Endometrium (tissue), 2 donors: ENCODE data around the gene ACSS1.

Experiments used
- FAIRE-seq: peaks from 2 replicates; lab custom pipeline; 2012; peaks lifted over from hg19 to GRCh38; lab: Jason Lieb, UNC
- donor health status: control.
- donor health status: control.

The ACSS1 gene

DNA sequence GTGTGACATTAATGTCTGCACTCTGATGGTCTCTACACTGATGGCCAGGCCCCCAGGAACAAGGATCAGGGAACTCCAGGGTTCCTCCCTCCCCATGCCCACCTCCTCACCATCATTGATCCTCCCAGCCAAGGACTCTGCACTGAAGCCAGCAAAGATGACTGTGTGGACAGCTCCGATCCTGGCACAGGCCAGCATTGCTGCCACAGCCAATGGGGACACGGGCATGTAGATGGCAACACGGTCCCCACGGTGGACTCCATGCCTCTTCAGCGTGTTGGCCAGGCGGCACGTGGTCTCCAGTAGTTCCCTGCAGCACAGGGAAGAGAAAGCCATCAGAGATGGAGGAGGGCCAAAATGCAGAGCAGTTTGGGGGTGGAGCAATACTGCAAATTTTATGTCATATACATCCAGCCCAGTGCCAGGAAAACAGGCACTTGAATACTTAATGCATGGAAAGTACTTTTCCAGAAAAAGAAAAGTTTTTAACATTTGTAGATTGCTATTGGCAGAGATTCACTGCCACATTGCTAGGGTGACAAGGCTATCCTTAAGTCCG is 27.2 kb downstream of the ACSS1 start:
- FAIRE-seq: no peak

DNA sequence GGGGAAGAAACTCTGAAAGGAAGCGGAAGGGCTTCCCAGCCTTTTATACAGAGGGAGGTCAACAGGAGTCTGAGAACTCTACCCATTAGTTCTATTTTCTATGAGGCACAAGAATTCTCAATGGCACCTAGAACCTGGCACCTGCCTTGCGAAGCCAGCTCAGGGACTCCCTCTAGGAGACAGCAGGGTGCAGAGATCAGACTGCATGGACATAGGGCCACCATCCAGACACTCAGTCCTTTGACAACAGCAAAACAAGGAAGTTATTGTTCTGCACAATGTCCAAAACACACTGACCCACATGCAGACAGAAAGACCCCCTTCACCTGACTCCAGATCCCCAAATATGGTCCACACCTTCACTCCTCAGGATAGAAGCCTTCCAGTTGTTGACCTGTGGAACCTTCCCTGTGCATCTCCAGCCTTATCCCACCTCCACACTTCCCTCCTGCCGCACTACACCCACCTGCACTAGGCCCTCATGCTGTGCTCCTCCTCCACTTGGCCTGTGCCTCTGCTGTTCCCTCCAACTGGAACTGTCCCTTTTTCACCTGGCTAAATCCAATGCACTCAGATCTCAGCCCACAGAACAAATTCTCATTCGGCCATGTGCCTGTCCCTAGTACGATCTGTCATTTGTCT is 27.8 kb downstream of the ACSS1 start:
- FAIRE-seq: no peak

DNA sequence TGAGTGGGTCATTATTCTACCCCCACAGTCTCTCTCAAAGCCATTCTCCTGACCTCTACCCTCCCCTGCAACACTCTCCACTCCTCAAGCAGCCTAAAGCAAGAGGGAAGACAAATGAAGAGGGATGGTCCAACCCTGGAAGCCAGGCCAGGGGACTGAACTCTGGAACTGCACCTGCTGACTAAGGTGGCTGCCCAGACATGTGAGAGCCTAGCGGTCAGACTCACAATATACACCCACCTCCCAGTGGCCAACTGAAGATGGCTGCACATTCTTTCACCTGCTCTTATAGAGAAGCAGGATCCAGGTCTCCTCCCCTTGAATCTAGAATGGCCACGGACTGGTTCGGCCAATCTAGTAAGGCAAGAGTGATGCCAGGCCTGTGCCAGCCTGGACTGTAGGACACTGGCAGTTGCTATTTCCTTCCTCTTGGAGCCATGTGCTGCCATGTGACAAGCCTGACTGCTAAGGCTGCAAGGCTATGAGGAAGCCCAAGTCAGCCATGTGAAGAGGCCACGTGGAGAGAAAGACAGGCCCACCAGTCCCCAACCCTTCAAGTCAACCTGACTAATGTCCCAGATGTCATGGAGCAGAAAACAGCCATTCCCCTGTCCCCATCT is 31.8 kb downstream of the ACSS1 start:
- FAIRE-seq: no peak

DNA sequence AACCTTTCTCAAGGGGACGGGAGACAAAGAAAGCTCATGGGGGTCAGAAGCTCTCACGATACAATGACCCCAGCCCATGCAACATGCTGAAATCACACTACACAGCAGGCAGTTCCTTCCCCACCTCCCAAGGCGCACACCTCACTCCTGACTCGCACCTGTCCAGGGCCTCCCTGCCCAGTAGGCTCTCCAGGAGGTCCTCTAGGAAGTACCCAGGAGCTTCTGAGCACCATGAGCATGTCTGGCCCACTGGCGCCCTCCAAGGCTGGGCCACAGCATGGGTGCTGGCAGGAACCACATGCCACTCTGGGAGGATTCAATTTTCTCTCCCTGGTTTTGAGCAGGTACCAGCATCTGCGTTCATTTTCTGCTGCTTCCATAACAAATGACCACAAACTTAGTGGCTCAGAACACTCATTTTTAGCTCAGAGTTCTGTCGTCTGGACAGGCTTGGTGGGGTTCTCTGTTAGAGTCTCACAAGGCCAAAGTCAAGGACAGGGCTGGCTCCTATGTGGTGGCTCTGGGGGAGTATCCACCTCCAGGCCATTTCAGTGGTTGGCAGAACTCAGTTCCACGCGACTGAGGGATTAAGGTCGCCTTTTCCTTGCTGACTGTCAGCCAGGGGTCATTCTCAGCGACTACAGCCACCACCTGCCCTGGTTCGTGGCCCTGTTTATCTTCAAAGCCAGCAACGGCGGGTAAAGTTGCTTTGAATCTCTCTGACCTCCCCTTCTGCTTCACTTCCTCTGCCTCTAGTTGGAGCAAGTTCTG is 32.7 kb downstream of the ACSS1 start:
- FAIRE-seq: no peak

DNA sequence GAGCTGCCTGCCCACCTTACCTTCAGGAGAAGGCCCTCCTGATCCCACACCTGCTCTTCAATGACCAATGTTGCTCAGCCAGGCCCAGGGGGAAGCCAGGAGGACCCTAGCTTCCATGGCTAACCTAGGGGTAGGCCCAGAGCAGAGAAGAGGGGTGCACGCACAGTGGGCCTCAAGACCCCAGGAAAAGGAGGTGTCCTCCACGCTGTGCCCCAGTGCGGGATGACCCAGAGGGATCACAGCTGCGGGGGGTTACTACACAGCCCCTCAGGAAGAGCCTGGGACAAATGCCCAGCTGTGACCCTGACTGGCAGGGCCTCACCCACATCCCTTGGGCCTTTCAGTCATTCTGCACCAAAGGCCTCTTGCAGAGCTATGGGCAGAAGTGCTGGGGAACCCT is 33.8 kb downstream of the ACSS1 start:
- FAIRE-seq: no peak

DNA sequence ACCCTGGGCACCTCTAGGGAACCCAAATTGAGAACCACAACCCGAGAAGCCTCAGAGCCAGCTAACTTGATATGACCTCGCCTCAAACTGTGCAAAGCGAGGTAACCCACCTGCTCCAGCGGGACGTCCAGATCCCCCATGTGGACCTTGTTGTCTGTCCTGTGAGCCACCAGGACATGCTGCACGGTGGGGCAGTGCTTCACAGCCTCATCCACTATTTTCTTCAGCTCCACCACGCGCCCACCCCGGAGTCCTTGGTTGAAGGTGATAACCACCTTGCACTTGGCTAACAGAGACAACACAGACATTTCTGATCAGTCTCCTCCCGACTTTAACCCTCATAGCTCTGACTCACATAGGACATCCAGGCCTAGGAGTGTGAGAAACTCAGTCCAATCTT is 34.6 kb downstream of the ACSS1 start:
- FAIRE-seq: no peak

DNA sequence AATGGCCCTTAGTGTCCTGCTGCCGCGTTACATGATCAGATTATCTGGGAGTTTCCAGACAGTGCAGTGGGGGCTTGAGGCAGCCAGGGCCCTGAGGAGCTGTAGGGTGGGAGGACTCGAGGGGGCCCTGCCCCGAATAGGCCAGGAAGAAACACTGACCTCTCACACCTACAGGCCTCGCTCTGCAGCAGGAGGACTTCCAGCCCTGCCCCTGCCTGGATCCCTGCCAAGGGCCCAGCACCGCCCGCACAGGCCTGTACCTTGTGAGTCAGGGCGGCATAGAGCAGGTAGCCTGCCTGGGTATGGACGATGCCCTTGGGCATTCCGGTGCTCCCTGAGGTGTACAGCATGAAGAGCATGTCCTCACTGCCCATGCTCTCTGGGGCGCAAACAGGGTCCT is 35.3 kb downstream of the ACSS1 start:
- no peak for FAIRE-seq

DNA sequence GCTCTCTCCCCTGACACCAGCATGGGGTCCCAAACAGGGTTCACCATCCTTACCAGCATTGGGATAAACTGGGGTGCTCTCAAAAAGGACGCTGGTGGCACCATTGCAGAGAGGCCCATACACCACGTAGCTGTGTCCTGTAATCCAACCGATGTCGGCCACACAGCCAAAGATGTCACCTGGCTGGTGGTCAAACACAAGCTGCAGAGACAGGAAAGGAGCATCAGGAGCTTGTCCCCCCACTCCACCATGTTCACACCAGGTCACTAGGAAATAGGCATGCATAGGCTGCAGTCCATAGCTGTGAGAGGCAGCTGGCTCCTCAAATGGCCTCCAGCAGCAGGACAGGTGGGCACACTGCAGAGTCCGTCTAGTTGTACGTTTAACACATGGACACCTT is 36.6 kb downstream of the ACSS1 start:
- FAIRE-seq: no peak

DNA sequence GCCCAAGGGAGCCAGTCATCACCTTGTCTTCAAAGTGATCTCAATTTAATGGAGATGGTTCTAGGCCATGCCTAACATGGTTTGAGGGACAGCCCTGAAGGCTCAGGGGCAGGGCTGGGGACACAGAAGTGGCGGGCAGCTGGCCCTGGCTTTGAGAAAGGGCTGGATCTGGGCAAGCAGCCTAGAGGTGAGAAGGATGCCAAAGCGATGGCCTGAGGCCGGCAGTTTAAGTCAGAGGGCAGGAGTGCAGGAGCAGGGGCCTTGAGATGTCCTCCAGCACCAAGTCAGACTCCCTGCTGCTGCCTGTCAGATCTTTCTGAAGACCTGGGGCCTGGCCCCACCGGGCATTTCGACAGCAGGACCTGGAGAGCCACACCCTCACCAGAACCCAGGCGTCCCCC is 37.0 kb downstream of the ACSS1 start:
- FAIRE-seq: no peak

DNA sequence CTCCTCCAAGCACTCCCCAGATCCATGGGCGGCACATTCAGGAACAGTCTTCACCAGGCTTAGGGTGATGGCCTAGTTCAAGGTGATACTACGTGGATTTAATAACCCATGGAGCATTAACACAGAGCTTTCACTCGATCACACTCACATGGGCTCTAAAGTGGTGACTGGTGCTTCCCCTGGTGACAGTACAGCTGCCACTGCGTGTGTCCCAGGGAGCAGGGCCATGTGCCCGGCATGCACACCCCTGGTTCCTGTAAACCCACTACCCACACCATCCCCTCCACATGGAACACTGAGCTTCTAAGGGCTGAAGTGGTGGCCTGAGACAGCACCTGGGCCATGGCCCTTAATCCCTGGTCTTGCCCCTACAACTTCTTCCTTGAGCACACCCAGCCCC is 37.6 kb downstream of the ACSS1 start:
- FAIRE-seq: no peak

DNA sequence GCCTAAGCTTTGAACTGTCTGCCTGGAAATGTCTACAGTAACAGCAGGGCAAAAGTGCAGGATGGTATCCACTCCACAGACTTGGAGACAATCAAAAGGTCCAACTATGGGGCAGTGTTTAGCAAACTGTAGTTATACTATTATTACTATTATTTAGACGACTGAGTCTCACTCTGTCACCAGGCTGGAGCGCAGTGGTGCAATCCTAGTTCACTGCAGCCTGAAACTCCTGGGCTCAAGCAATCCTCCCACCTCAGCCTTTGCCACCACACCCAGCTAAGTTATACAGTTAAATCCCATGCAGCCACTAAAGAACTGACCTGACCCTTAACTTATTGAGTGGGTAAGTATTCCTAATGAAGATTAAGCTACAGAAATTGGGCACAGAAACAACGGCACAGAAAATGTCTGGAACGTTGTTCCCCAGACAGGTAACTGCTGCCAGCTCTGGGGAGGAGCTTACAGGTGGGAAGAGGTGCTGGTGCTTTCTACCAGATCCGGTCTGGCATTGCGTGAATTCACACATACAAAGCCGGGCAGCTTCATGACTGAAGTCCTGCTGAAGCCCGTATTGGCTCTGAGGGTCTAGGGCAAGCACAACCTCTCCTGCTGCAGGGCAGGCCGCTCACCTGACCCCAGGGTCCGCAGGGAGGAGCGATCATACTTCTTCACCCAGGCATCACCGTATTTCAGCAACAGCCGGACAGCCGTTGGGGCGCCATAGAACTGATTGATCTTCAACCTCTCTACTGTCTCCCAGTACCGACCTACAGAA is 38.4 kb downstream of the ACSS1 start:
- no peak for FAIRE-seq

DNA sequence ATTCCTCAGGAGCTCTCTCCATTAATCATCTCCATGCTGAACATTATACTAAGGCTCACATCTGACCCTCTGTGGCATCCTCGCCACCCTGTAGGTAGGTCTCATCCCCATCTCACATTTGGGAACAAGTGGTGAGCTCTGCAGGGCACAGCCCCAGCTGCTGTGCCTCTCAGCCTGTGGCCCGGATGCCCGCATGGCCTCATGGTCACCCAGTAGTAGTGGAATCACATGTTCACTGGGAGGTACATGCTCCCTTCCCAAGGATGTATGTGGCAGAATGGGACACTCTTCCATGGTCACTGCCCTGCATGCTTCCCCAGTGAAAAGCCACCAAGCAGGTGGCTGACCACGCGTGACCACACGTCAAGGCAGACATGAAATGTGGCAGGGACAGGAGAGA is 39.1 kb downstream of the ACSS1 start:
- FAIRE-seq: no peak

DNA sequence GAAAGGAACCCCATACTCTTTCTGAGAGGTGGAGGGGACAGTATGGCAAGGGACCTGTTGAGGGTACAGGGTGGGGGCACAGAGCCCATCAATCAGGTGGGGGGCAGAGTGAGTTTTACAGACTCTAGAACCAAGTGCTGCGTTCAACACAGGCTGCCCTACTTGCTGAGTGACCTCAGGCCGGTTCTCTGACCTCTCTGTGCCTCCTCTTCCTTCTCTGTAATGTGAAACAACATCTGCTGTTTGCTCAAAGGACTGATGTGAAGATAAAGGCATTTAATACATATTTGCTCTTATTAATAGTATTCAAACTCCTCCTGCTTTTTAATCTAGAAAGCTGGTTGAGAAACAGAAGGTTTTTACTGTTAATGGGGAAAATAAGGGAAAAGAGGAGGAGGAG is 39.5 kb downstream of the ACSS1 start:
- no peak for FAIRE-seq

DNA sequence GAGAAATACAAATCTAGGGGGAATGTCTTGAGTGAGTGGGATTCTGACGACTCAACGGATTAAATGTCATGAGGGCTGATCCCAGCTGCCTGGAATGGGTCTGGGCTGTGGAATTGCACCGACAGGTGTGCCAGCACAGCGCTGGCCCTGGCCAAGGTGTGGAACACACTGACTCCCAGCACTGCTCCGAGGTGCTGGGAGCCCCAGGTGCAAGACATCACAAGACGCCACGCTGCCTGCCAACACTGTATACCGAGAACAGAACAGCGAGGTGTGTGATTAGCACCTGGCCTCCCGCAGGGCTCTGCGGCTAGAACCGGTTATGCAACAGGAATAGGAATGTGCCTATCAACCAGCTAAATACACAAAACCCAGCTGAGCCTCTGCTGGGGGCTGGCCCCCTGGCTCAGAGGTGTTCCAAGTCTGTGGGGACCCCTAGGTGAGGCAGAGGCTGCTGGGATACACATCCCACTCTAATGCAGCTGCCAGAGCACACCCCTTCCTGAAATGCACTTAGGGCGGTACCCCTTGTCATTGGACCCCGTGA is 40.6 kb downstream of the ACSS1 start:
- FAIRE-seq: no peak

DNA sequence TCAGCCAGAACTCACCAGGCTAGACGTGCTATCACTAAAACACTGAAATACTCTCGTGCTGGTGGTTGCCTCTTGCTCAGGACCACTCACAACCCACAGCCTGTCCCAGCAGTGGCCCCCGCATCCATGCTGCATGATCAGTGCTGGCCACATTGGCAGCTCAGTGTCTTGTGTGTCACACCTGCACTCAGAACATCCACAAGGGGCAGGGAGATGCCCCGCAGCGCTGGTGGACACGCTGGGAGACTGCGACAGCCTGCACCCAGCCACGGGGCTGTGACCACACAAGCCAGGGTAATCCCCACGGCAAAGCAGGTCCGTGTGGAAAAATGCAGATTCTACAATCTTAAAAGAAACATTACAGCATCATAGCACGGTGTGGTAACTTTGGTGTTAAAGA is 41.5 kb downstream of the ACSS1 start:
- no peak for FAIRE-seq

DNA sequence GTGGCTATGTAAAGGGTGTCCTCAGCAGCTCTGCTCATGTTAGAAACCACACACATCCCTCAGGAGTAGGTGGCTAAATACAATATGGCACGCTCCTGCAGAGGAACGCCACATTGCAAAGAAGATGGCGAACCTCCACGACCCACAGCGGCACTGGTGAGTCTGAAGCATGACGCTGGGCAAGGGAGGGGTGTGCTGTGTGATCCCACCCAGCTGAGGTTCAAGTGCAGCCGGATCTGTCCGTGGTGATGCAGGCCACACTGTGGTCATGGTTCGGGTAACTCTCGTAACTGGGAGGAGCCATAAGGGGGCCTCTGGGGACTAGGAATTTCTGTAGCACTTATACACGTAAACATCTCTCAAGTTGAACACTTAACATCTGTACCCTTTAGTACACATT is 42.0 kb downstream of the ACSS1 start:
- FAIRE-seq: no peak

DNA sequence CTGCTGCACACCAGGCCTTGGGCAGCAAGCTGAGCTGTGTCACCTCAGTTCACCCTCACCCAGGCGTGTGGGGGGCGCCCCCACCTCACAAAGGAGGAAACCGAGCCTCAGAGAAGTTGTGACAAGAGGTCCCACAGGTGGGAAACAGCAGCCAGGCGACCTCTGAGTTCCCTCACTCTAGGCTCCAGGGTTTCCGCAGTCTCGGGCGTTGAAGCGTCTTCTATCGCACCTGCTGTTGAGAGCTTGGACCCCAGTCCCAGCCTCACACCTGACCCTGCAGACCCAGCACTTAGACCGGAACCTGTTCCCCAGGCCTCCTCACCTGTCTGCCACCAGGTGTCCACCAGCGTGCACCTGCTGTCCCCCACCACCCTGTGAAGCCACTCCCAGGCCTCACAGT is 43.1 kb downstream of the ACSS1 start:
- FAIRE-seq: no peak

DNA sequence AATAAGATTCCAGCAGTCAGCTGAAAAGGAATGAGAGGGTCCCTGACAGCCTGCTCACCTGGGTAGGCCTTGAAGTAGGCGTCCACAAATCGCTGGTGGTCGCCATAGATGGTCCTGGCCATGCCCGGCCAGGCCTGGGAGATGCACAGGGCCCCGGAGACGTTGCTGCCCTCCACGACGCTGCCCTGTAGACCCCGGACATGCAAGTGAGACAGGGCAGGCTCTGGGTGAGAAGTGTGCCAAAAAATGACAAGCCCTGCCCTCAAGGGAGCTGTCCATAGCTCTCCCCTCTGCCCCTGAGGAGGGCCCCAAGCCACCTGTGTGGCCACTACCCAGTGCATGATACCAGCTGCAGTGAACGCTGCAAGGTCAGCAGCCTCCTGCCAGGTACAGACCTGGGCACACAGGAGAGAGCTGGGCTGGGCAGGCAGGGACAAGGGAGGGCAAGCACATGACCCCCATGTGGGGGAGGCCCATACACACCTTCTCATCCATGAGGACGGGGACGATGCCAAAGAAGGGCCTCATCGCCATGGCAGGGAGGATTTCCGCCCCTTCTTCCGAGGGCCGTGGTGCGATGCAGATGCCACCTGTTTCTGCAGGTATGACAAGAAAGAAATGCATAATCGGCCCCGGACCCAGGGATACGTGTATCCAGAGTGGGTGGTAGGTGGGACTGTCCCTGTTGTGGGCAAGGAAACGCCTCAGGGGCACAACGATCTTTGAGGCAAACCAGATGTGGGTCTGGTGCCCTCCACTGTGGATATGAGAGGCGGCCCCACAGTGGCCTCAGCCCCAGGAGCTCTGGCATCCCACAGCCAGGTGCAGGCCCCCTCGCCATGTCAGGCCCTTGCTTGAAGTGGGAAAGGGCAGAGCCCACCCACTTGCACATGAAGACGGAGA is 44.2 kb downstream of the ACSS1 start:
- FAIRE-seq: no peak

DNA sequence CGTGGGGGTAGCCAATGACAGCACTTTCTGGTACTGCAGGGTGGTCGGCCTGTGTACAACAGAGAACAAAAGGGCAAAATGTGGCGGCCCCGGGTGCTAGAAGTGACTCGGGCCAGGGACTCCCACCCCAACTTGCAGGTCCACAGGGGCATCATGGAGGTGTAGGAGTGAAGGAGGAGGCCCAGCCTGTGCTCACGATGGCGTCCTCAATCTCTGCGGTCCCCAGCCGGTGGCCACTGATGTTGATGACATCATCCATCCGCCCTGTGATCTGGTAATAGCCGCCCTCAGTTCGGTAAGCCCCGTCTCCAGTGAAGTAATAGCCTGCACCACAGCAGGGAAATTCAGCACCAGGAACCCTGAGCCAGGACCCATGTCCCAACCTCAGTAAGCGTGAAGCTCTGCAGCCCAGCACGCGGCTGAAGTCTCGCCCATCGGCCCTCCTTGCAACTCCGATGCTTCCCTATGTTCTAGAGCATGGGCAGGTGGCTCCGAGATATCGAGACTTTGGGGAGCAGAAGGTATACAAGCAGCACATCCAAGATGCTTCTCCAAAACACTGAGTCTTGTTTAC is 45.2 kb downstream of the ACSS1 start:
- FAIRE-seq: no peak

DNA sequence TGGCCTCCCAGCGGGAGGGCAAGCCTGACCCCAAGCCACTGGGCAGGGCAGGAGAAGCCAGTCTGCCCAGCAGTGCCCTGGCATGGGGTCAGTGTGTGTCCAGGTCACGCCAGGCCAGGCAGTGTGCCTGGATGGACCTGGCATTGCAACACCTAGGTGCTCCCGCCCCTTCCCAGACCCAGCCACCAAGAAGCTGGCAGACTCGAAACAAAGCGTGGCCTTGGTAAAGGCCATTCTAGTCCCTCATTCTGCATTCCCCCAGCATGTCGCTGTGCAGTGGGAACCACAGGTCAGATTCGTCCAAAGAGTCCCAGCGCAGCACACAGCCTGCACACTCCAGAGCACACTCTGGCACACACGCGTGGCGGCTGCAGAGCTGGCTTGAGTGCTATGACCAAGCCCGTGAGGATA is 46.1 kb downstream of the ACSS1 start:
- no peak for FAIRE-seq

DNA sequence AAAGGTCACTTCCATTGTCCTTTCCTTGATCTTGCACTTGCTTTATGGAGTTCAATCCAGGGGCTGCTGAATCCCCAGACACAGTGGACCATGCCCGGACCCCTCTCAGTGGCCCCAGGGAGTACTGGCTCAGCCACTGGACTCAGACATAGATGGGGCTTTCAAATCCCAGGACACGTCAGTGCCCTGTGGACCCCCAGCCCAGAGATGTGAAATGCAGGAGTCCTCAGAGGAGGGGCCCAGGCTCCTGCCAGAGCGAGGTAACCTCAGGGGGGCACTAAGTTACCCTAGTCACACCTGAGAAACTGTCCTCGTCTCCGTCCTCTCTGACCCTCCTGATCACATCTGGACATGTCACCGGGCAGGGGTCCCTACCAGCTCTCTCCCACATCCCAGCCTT is 46.7 kb downstream of the ACSS1 start:
- FAIRE-seq: no peak
